NCI-H460 (cell line): Measurements from ENCODE around the gene NR5A2. TPM values are rescaled to one million over a fixed set of nuclear protein-coding genes. Genes with fewer than 3 reads are reported as not detected.

Experiments used
- DNase-seq: peaks from one replicate; pipeline ENCODE4 v3.0.0-alpha.2; 2016; ENCODE audit warnings: low read depth; ENCODE audit errors: extremely low read depth
- polyA plus RNA-seq: library from polyadenylated mRNA; depleted of rRNA; stranded (reverse); fragments of >200 nt; gene quantifications from 2 replicates; pipeline ENCODE4 v1.2.3, GENCODE V29; 2014; cell fraction: nucleus; rRNA removed
- total RNA-seq: library from RNA; depleted of rRNA; stranded (reverse); fragments of >200 nt; shearing (Covaris generic); gene quantifications from 2 replicates; pipeline ENCODE4 v1.2.3, GENCODE V29; 2014; rRNA removed

Gene NR5A2
- total RNA-seq, result 0.10 TPM in 1 of 2 replicates, not detected in the other
- polyA plus RNA-seq, result not detected in 2 replicates

GRCh38 chr1:200027264-200027823 is at the start of gene NR5A2:
Gene NR5A2 (plus strand): TSS chr1:200027710. CDS start chr1:200027848, 138 bp downstream.
- no peak for DNase-seq

GRCh38 chr1:199978408-199978940 is 49.0 kb upstream of the NR5A2 start:
- no peak for DNase-seq

GRCh38 chr1:199979071-199979470 is 48.4 kb upstream of the NR5A2 start:
- no peak for DNase-seq

GRCh38 chr1:199981584-199981983 is 45.9 kb upstream of the NR5A2 start:
- no peak for DNase-seq

- no peak for DNase-seq
Observed at GRCh38 chr1:199982606-199983005, 44.9 kb upstream of the NR5A2 start.

- no peak for DNase-seq
Observed at GRCh38 chr1:199983531-199983930, 44.0 kb upstream of the NR5A2 start.

- DNase-seq, result no peak
Observed at GRCh38 chr1:199995096-199995685, 32.3 kb upstream of the NR5A2 start.

GRCh38 chr1:200005165-200005564 is 22.3 kb upstream of the NR5A2 start:
- DNase-seq, result no peak

GRCh38 chr1:200006711-200007110 is 20.8 kb upstream of the NR5A2 start:
- DNase-seq, result no peak

GRCh38 chr1:200015811-200016210 is 11.7 kb upstream of the NR5A2 start:
- no peak for DNase-seq

GRCh38 chr1:200021577-200022238 is 5.8 kb upstream of the NR5A2 start:
- no peak for DNase-seq

- DNase-seq, result no peak
Observed at GRCh38 chr1:200022239-200022804, 5.2 kb upstream of the NR5A2 start.

GRCh38 chr1:200028586-200029034 is 1.1 kb downstream of the NR5A2 start:
- DNase-seq, result no peak

- peak; percentile 35 for DNase-seq
Observed at GRCh38 chr1:200029035-200029821, 1.7 kb downstream of the NR5A2 start.

- no peak for DNase-seq
Observed at GRCh38 chr1:200029822-200030152, 2.3 kb downstream of the NR5A2 start.

- no peak for DNase-seq
Observed at GRCh38 chr1:200030791-200031190, 3.3 kb downstream of the NR5A2 start.

- no peak for DNase-seq
Observed at GRCh38 chr1:200033511-200034261, 6.2 kb downstream of the NR5A2 start.

GRCh38 chr1:200034262-200034557 is 6.7 kb downstream of the NR5A2 start:
- no peak for DNase-seq

- DNase-seq, result no peak
Observed at GRCh38 chr1:200034761-200035396, 7.4 kb downstream of the NR5A2 start.
